RWPE2 (cell line): Measurements from ENCODE around the gene FAM171A2.

Experiments
- ATAC-seq: fragments of 200-7000 bp; cut with Tn5 transposase; 3 replicates; pipeline ENCODE4 v1.9.1; 2021; ENCODE audit warnings: low read depth
- DNase-seq: peaks from one replicate; pipeline ENCODE4 v3.0.0-alpha.2; 2020; ENCODE audit warnings: low spot score
- H3K27ac ChIP-seq: fragments of 450-650 bp; 2 replicates; pipeline ENCODE4 v1.5.1; 2017; ENCODE audit warnings: mild to moderate bottlenecking; ENCODE audit not compliant: poor library complexity, severe bottlenecking
- H3K27me3 ChIP-seq: fragments of 250-450 bp; sonication (Bioruptor Pico); 2 replicates; pipeline ENCODE4 v1.5.1; 2021; ENCODE audit warnings: mild to moderate bottlenecking, moderate library complexity; ENCODE audit not compliant: insufficient read depth, poor library complexity, severe bottlenecking
- H3K36me3 ChIP-seq: fragments of 250-450 bp; sonication (Bioruptor Pico); 2 replicates; pipeline ENCODE4 v1.5.1; 2020; ENCODE audit warnings: low read depth, mild to moderate bottlenecking, moderate library complexity
- H3K4me1 ChIP-seq: fragments of 250-450 bp; sonication (Bioruptor Pico); 2 replicates; pipeline ENCODE4 v1.5.1; 2021; ENCODE audit warnings: mild to moderate bottlenecking, moderate library complexity; ENCODE audit not compliant: insufficient read depth, poor library complexity, severe bottlenecking
- H3K4me3 ChIP-seq: fragments of 250-450 bp; sonication (Bioruptor Pico); 2 replicates; pipeline ENCODE4 v1.5.1; 2021; ENCODE audit warnings: mild to moderate bottlenecking, moderate library complexity; ENCODE audit not compliant: severe bottlenecking
- H3K9me3 ChIP-seq: fragments of 250-450 bp; sonication (Bioruptor Pico); 2 replicates; pipeline ENCODE4 v1.5.1; 2021; ENCODE audit warnings: mild to moderate bottlenecking, moderate library complexity; ENCODE audit not compliant: severe bottlenecking
- TF ChIP-seq, protein P1 (sequence below): fragments of 450-650 bp; IDR thresholded peaks from one replicate; pipeline ENCODE4 v1.5.1; 2017; ENCODE audit warnings: mild to moderate bottlenecking, moderate library complexity; ENCODE audit not compliant: poor library complexity, severe bottlenecking

FAM171A2 gene

DNA sequence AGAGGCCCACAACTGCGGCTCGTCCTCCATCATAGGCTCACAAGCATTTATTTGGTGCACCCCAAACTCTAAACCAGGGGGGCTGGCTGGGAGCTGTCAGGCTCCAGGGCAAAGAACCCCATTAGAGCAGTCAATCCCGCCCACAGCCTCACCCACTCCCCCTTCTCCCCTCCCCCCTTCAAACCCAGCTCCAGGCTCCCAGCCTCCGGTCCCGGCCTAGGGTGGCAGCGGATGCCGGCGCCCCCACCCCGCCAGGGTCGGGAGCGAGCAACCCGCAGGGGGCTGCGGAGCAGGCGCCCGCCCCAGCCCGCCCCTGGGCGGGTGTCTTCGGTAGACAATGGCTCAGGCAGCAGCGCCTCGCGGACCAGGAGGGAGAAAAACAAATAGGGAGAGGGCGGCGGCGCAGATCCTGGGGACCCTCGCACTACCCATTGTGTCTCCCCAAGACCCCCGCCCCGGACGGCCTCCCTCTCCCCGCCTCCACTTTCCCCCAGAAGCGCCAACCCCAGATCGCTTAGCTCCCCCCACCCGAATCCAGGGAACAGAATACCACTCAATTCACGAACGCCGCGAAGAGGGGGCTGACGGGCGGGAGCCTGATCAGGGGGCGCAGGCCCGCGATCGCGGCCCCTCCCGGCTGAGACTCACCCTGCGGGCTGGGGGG is 572 bp downstream of the FAM171A2 start:
- Histone ChIP-seq H3K27ac (no peak overlapping the region), H3K4me3 (peak overlapping the region; percentile 72), H3K9me3 (no peaks in the 10 kb centered on the region), H3K4me1 (no peaks in the 10 kb centered on the region), H3K27me3 (no peaks in the 10 kb centered on the region), H3K36me3 (no peaks in the 10 kb centered on the region)
- TF ChIP-seq, protein P1, sequence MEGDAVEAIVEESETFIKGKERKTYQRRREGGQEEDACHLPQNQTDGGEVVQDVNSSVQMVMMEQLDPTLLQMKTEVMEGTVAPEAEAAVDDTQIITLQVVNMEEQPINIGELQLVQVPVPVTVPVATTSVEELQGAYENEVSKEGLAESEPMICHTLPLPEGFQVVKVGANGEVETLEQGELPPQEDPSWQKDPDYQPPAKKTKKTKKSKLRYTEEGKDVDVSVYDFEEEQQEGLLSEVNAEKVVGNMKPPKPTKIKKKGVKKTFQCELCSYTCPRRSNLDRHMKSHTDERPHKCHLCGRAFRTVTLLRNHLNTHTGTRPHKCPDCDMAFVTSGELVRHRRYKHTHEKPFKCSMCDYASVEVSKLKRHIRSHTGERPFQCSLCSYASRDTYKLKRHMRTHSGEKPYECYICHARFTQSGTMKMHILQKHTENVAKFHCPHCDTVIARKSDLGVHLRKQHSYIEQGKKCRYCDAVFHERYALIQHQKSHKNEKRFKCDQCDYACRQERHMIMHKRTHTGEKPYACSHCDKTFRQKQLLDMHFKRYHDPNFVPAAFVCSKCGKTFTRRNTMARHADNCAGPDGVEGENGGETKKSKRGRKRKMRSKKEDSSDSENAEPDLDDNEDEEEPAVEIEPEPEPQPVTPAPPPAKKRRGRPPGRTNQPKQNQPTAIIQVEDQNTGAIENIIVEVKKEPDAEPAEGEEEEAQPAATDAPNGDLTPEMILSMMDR = no peak
- no peak for DNase-seq
- ATAC-seq = peak; percentile 32; the same call in 2 of the 3 replicates

DNA sequence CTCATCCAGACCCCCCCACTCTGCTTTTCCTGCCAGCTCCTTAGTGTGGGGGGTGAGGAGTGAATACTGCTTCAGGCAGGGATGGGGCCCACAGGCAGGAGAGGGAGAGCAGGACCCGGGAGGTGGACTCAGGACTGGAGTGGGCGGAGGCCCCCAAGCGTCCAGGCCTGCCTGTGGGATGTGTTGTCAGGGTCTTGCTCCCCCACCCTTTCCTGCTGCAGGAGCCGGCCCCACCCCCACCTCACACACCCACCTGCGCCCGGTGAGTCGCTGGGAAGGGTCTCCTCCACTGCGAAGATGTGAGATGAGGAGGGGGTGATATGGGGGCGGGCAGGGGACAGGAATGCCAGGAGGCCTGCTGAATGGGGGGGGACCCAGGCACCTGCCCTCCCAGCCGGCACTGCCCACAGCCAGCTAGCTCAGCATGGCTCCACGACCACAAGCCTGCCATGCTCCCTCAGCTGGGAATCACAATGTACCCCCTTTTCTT is 1.1 kb downstream of the FAM171A2 start:
- Histone ChIP-seq H3K27ac (no peak overlapping the region), H3K36me3 (no peaks in the 10 kb centered on the region), H3K27me3 (no peaks in the 10 kb centered on the region), H3K4me3 (peak overlapping the region; percentile 72), H3K9me3 (no peaks in the 10 kb centered on the region), H3K4me1 (no peaks in the 10 kb centered on the region)
- ATAC-seq (no peak), DNase-seq (no peak)
- TF ChIP-seq, protein P1 = no peak

DNA sequence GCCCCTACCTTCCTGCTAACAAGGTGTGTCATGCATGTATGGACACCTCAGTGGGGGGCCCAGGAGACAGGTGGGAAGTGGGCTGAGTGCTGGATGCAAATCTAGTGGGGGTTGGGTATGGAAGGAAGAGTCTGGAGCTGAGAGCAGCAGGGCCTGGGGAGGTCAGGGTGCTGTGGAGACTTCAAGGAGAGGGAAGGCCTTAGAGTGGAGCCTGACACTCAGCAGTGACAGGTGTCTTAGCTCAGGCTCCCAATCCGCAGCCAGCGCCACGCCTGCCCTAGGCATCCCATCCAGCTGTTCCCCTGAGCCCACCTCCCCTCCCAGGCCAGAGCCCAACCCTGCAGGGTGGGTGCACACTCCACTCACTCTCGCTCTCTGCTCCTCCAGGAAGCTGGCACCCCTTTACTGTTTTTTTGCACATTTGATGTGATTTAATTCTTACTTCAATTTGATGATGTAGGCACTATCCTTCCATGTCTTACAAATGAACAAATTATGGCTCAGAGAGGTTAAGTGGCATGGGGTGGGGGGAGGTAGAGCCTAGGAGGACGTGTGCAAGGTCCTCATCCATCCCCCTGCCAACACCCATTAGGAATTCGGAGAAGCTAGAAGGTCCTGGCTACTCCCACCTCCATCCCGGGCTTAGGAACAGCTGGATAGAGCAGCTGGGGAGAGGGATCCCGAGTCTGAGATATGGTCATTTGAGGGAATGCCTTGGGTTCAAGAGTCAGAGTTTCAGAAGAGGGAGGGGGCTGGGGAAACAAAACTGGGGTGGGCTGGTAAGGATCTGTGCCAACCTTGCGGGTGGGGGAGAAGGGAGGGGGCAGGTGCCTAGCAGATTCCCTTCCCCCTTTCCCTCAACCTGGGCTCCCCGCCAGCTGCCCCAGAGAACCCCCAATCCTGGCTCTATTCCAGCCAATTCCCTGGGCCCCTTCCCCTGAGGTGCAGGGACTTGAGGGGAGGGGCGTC is 2.1 kb downstream of the FAM171A2 start:
- no peak overlapping the region for H3K27ac ChIP-seq
- H3K4me1 ChIP-seq = no peaks in the 10 kb centered on the region
- no peak for DNase-seq
- H3K4me3 ChIP-seq = no peak overlapping the region
- no peaks in the 10 kb centered on the region for H3K9me3 ChIP-seq
- H3K36me3 ChIP-seq = no peaks in the 10 kb centered on the region
- TF ChIP-seq, protein P1 = no peak
- no peak for ATAC-seq
- no peaks in the 10 kb centered on the region for H3K27me3 ChIP-seq

DNA sequence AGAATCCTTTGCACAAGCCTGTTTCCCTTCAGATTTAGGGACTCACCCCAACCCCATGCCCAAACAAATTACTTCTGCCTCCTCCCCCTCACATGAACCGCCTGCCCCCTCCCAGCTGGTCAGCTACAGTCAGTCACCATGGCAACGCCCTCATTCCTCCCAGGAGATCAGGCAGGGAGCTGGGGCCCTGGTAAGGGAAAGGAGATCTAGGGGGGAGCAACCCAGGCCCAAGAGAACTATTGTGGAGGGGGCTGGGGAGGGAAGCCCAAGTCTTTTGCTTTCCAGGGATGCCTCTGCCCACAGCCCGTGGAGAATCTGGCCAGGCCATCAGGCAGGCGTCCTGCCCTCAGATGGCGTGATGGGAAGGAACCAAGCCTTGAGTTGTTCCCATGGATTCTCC is 2.8 kb downstream of the FAM171A2 start:
- ATAC-seq (no peak), DNase-seq (no peak)
- no peaks in the 10 kb centered on the region for H3K9me3 ChIP-seq
- no peak overlapping the region for H3K27ac ChIP-seq
- H3K36me3 ChIP-seq = no peaks in the 10 kb centered on the region
- H3K4me3 ChIP-seq = no peak overlapping the region
- H3K4me1 ChIP-seq = no peaks in the 10 kb centered on the region
- TF ChIP-seq, protein P1 = no peak
- no peaks in the 10 kb centered on the region for H3K27me3 ChIP-seq
